SU-DHL-6 (cell line): ENCODE results near the gene ADGRD1.

ENCODE experiments used
- CTCF ChIP-seq: fragments of 200-600 bp; sonication (generic); IDR thresholded peaks from one replicate; pipeline ENCODE4 v1.5.1; 2017; ENCODE audit warnings: antibody characterized with exemption, mild to moderate bottlenecking, low read length, moderate library complexity; ENCODE audit not compliant: insufficient read depth, poor library complexity, severe bottlenecking
- EZH2phosphoT487 ChIP-seq: fragments of 200-600 bp; sonication (generic), shearing (Covaris generic); conservative IDR thresholded peaks from 2 replicates; pipeline ENCODE4 v1.6.1; 2018; ENCODE audit warnings: mild to moderate bottlenecking, antibody characterized with exemption, low read length, moderate library complexity, mixed read lengths

DNA sequence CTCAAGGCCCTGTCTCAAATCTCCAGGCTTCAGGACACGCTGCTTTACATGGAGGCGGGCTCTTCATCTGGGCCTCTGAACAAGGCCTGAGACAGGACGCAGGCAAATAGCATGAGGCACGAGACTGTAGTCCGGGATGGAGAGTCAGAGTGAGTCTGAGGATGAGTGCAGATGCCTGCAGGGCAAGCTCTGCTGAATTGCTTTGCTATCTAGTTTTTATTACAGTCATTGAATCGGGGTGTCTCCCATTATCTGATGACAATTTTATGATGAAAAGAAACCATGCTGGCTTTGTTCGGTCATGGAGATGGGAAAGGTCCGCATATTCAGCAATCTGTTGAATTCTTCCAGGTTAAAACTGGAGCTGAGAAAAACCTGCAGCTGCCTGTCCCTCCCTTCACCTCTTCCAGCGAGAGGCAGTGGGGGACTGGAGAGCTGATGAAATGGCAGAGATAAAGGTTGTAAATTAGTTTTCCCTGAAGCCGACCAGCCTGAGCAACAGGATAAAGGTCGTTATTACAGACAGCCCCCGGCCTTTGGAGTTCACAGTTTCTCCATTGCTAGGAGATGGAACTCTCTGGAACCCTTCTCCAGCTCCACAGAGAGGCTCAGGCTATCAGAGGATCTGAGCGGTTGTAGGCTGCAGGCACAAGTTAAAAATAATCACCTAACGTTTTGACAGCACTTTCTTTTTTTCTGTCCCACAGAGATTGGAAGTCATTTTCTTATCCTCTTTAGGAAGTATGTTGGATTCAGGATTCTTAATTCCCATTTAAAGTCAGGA lies 1.3 kb upstream of the ADGRD1 start:
- no peak for TF ChIP-seq CTCF
- TF ChIP-seq EZH2phosphoT487: no peak
